ENCODE data around the gene UBALD2.
"Not testable (repeated sequence)": the region's sequence is repeated elsewhere in the genome, so short reads cannot be mapped to it uniquely, and the experiment has no call there.

GRCh38 chr17:76305135-76305454 is 39.9 kb downstream of the UBALD2 start:
- TF ChIP-seq, protein P1, sequence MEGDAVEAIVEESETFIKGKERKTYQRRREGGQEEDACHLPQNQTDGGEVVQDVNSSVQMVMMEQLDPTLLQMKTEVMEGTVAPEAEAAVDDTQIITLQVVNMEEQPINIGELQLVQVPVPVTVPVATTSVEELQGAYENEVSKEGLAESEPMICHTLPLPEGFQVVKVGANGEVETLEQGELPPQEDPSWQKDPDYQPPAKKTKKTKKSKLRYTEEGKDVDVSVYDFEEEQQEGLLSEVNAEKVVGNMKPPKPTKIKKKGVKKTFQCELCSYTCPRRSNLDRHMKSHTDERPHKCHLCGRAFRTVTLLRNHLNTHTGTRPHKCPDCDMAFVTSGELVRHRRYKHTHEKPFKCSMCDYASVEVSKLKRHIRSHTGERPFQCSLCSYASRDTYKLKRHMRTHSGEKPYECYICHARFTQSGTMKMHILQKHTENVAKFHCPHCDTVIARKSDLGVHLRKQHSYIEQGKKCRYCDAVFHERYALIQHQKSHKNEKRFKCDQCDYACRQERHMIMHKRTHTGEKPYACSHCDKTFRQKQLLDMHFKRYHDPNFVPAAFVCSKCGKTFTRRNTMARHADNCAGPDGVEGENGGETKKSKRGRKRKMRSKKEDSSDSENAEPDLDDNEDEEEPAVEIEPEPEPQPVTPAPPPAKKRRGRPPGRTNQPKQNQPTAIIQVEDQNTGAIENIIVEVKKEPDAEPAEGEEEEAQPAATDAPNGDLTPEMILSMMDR (conservative IDR thresholded peaks at IDR 0.05; ENCODE audit: low read depth, low read length) = not testable (repeated sequence)
- not testable (repeated sequence) for TF ChIP-seq BHLHE40 (IDR thresholded peaks at IDR 0.05; ENCODE audit: low read depth, low read length); CEBPB (IDR thresholded peaks at IDR 0.05; ENCODE audit: low read depth, low read length); FOS (IDR thresholded peaks at IDR 0.05; ENCODE audit: low read depth, low read length); MAFK (IDR thresholded peaks at IDR 0.05; ENCODE audit: low read depth, low read length); POLR2A (IDR thresholded peaks at IDR 0.05; ENCODE audit: low read depth, low read length); RFX5 (IDR thresholded peaks at IDR 0.05; ENCODE audit: low read depth, low read length); RCOR1 (IDR thresholded peaks at IDR 0.05; ENCODE audit: insufficient replicate concordance, low read length); RAD21 (IDR thresholded peaks at IDR 0.05; ENCODE audit: low read length); USF2 (IDR thresholded peaks at IDR 0.05; ENCODE audit: low read depth, low read length); MAZ (IDR thresholded peaks at IDR 0.05; ENCODE audit: borderline replicate concordance, low read depth, low read length)

Measured in IMR-90 (cell line).